Measurements from ENCODE around the gene ZDHHC24.

GRCh38 chr11:66529655-66530054 is 16.2 kb downstream of the ZDHHC24 start:
- no peak for TF ChIP-seq CTCF (IDR thresholded peaks at IDR 0.05; ENCODE audit: low read depth, low read length)
- TF ChIP-seq MYC (IDR thresholded peaks at IDR 0.05; ENCODE audit: low read depth, low read length) = no peak

Measured in NB4 (cell line).